SK-N-SH treated with all-trans-retinoic acid at 6 μM for 48 hours (cell line): ENCODE data around the gene SEC31A.

Source experiments
- ARNTL ChIP-seq: fragments of 450-650 bp; formaldehyde crosslinking; IDR thresholded peaks from 2 replicates; pipeline ENCODE4 v1.5.0; 2020; ENCODE audit warnings: low read depth, mild to moderate bottlenecking, moderate library complexity, borderline replicate concordance
- ZFP30 ChIP-seq: fragments of 450-650 bp; formaldehyde crosslinking; IDR thresholded peaks from 2 replicates; pipeline ENCODE4 v1.5.0; 2022; ENCODE audit warnings: mild to moderate bottlenecking, moderate library complexity
- TF ChIP-seq, protein P1 (sequence below): fragments of 250-450 bp; sonication (Bioruptor Pico); IDR thresholded peaks from 2 replicates; pipeline ENCODE4 v1.8.0; 2020; ENCODE audit warnings: mild to moderate bottlenecking, moderate library complexity, borderline replicate concordance

GRCh38 chr4:82777857-82778525 lies 113.0 kb downstream of the SEC31A start:
- TF ChIP-seq ZFP30 (CRISPR knock-in tag) (no peak), ARNTL (no peak)
- TF ChIP-seq, protein P1, sequence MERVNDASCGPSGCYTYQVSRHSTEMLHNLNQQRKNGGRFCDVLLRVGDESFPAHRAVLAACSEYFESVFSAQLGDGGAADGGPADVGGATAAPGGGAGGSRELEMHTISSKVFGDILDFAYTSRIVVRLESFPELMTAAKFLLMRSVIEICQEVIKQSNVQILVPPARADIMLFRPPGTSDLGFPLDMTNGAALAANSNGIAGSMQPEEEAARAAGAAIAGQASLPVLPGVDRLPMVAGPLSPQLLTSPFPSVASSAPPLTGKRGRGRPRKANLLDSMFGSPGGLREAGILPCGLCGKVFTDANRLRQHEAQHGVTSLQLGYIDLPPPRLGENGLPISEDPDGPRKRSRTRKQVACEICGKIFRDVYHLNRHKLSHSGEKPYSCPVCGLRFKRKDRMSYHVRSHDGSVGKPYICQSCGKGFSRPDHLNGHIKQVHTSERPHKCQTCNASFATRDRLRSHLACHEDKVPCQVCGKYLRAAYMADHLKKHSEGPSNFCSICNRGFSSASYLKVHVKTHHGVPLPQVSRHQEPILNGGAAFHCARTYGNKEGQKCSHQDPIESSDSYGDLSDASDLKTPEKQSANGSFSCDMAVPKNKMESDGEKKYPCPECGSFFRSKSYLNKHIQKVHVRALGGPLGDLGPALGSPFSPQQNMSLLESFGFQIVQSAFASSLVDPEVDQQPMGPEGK (CRISPR knock-in tag): no peak
